ENCODE data around the gene FNDC3B. TPM values are rescaled to one million over a fixed set of nuclear protein-coding genes. Genes with fewer than 3 reads are reported as not detected.

Gene FNDC3B
- total and polyA plus RNA-seq, 12 donors = 9.7 to 118 (median 85.0) TPM

DNA sequence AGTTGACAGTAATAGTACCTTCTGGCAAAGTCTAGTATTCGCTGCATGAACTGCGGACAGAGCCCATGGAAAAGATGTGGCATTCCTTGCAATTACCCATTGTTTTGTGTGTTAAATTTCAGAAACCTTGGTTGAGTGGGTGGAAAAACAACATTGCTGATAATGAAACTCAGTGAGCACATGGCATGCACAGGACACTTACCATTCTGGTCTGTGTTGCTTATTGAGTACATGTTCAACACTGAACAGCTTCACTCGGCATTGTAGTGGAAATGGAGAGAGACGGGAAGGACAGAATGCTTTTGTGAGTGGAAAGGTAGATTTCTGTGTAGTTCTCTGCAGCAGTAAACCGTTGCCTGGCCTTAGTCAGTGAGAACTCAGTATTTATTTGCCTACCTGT lies 165.3 kb downstream of the FNDC3B start:
- Histone ChIP-seq H3K4me3 (no peak overlapping the region), H3K27ac (peak overlapping the region in 5 of 10 donors; percentile 81 to 92 (median 84)), H3K4me1 (peaks cover 11 to 98% (median 69%) of the 10 kb centered on the region in 9 donors), H3K27me3 (no peaks in the 10 kb centered on the region), H3K36me3 (peaks cover 0 to 10% (median 0%) of the 10 kb centered on the region in 9 donors), H3K9me3 (peaks cover 0 to 6% (median 0%) of the 10 kb centered on the region in 11 donors)
- DNase-seq (no peak), ATAC-seq (no peak)
- TF ChIP-seq, protein P1, sequence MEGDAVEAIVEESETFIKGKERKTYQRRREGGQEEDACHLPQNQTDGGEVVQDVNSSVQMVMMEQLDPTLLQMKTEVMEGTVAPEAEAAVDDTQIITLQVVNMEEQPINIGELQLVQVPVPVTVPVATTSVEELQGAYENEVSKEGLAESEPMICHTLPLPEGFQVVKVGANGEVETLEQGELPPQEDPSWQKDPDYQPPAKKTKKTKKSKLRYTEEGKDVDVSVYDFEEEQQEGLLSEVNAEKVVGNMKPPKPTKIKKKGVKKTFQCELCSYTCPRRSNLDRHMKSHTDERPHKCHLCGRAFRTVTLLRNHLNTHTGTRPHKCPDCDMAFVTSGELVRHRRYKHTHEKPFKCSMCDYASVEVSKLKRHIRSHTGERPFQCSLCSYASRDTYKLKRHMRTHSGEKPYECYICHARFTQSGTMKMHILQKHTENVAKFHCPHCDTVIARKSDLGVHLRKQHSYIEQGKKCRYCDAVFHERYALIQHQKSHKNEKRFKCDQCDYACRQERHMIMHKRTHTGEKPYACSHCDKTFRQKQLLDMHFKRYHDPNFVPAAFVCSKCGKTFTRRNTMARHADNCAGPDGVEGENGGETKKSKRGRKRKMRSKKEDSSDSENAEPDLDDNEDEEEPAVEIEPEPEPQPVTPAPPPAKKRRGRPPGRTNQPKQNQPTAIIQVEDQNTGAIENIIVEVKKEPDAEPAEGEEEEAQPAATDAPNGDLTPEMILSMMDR (IDR thresholded peaks at IDR 0.05) = no peak
- WGBS, 2 donors = 86 to 90% methylated on average over 5 of the region's 5 CpGs
- intact Hi-C loops (cut with DNase I) = loop anchor here in 4 of 10 donors (5.0 to 10.0 kb wide), 6 partner anchors 67 to 167 kb away; partner anchors contain the start of gene FNDC3B (in 1 of the 4)

DNA sequence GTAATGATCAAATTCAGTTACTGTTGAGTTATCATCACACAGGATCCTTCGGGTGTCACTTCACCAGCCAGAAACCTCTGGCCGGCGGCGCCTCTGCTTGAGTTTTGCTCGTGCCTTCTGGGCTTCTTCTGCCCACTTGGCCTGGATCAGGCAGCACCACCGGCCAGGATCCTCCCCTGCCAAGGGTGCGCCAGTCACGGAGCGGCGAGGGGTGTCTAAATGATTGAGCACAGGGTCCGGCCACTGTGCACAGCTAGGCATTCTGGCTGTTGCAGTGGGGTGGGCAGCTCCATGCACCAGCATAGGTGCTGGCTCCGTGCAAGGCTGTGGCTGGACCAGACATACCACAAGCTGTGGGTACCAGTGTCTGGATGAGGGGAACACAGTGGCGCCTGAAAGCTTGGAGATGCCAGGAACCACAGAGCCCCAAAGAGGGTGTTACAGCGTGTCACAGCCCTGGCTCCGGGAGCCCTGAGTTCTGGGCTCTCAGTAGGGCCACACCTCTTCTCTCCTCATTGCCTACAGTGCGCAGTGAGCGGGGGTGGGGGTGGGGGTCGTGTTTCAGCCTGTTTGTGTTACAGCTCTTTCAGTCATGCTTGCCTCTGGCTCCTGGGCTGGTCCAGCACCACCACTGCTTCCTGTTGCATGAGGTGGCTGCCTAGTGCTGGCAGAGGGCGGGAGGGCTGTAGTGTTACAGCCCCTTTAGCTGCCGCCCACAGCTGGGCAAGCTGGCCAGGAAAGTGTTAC lies 169.4 kb downstream of the FNDC3B start:
- TF ChIP-seq, protein P1 (IDR thresholded peaks at IDR 0.05) = no peak
- Histone ChIP-seq H3K36me3 (peaks cover 0 to 9% (median 0%) of the 10 kb centered on the region in 9 donors), H3K4me1 (peaks cover 9 to 98% (median 67%) of the 10 kb centered on the region in 9 donors), H3K27me3 (no peaks in the 10 kb centered on the region), H3K4me3 (no peak overlapping the region), H3K27ac (peak overlapping the region in 9 of 10 donors; percentile 3 to 71 (median 47)), H3K9me3 (peaks cover 0 to 6% (median 0%) of the 10 kb centered on the region in 11 donors)
- DNase-seq (peak in 1 of 2 donors; percentile 10), ATAC-seq (peak in 7 of 8 donors; percentile 5 to 48 (median 18))
- WGBS, 2 donors = 85 to 88% methylated on average over 20 of the region's 20 CpGs
- intact Hi-C loops (cut with DNase I) = loop anchor here in 1 of 10 donors (10.0 kb wide), 1 partner anchor 164 kb away; no protein-coding TSS in a partner anchor

- TF ChIP-seq, protein P1 (IDR thresholded peaks at IDR 0.05) = no peak
- Histone ChIP-seq H3K4me1 (peaks cover 12 to 98% (median 64%) of the 10 kb centered on the region in 9 donors), H3K27me3 (no peaks in the 10 kb centered on the region), H3K4me3 (peak overlapping the region in 1 of 10 donors; percentile 16), H3K27ac (peak overlapping the region in 9 of 10 donors; percentile 3 to 71 (median 47)), H3K9me3 (peaks cover 0 to 6% (median 0%) of the 10 kb centered on the region in 11 donors), H3K36me3 (peaks cover 0 to under 1% (median 0%) of the 10 kb centered on the region in 9 donors)
- DNase-seq (peak; percentile 61 to 66), ATAC-seq (peak; percentile 64 to 95 (median 86))
- intact Hi-C loops (cut with DNase I) = loop anchor here in 2 of 10 donors (5.0 to 10.0 kb wide), 2 partner anchors 38 to 165 kb away; no protein-coding TSS in a partner anchor
- WGBS, 2 donors = 61 to 69% methylated on average over 28 of the region's 28 CpGs
Observed at GRCh38 chr3:172209333-172210321, 170.2 kb downstream of the FNDC3B start.

Data from heart right ventricle (tissue), 16 donors.